SIG-M5 (cell line): ENCODE measurements around the gene ADAMTSL2.

Experiments used
- DNase-seq: peaks from one replicate; lab custom pipeline; 2025; lab: John Stamatoyannopoulos, UW

Gene ADAMTSL2

DNA sequence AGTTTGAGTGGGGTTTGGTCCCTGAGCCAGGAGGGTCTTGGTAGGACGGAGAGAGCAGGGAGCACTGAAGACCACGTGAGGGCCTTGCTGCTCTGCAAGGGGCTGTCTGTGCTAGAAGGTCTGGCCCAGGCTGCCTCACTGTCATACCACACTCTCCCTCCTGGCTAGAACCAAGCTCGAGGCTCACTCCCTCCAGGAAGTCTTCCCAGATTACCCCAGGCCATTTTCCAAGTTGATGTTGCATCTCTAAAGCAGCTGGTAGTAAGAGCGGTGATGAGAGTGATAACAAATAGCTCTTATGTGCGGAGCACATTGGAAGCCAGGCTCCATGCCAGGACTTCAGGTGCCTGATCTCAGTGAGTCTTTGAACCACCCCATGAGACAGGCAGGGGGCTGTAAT, 16.3 kb upstream of the ADAMTSL2 start:
- DNase-seq: no peak

DNA sequence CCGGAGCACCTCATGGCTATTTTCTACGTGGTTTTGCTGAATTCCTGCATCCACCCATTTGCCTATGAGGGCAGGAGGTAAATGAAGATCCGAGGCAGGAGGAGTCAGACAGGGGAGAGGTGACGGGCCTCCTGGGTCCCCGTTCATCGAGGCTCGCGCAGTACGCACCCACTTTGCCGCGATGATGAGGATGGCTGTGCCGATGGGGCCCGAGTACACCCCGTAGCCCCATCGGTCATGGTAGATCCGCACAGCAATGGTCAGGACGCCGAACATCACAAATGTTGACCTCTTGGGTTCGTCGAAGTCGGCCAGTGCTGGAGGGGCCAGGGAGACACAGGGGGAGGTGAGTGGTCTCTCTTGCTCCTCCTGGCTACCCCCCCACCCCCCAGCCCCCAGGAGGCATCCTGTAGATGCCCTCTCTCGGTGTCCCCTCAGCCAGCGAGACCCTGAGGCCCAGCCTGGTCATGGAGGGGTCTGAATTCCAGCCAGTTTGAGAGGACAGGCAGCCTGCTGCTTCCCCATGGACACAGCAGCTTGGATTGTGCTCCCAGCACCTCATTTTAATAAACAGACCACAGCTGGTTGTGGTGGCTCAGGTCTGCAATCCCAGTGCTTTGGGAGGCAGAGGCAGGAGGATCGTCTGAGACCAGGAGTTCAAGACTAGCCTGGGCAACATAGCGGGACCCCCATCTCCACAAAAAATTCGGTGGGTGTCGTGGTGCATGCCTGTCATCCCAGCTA, 15.6 kb upstream of the ADAMTSL2 start:
- DNase-seq: no peak

DNA sequence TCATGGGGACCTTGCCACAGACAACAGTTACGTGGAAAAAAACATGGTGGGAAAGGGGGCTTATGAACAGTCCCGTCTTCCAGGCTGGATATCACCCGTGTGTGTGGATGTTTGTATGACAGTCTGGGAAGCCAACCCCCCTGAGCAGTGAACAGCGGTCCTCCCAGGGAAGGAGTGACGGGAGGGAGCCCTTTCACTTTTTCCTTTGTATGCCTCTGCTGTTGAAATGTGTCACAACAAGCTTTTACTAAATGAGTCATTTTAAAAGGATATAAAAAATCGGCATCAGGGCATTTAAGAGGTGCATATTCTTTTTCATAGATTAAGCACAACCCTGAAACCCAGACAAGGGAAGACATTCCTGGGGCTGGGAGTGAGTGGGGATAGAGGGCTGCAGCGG, 14.8 kb upstream of the ADAMTSL2 start:
- DNase-seq: no peak

DNA sequence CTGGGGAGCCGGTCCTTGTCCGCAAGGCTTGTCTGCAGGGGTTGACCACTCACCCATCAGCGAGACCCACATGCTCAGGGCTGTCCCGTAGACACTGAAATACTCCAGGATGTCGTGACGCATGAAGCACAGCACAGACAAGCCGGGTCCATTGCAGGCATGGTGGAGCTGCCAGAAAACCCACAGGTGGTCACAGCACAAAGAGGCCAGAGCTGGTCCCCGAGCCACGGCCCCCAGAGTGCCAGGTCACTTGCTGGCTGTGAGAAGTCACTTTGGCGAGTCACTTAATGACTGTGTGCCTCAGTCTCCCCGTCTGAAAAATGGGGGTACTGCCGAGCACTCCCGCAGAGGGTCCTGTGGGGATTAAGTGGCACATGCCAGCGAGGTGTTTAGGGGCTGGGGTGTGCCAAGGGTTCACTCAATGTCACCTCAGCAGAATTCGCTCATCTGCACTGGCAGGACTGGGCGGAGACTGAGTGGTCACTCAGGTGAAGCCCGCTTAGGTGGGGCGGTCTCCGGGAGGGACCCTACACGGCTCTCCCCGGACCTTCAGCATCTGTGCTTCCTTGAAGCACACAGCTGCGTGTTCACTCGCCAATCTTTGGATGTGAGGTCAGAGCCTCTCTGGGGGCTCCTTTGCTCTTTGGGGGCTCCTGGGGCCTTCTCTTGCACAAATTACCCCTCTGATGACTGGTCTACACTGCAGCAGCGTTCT, 14.2 kb upstream of the ADAMTSL2 start:
- DNase-seq: no peak

DNA sequence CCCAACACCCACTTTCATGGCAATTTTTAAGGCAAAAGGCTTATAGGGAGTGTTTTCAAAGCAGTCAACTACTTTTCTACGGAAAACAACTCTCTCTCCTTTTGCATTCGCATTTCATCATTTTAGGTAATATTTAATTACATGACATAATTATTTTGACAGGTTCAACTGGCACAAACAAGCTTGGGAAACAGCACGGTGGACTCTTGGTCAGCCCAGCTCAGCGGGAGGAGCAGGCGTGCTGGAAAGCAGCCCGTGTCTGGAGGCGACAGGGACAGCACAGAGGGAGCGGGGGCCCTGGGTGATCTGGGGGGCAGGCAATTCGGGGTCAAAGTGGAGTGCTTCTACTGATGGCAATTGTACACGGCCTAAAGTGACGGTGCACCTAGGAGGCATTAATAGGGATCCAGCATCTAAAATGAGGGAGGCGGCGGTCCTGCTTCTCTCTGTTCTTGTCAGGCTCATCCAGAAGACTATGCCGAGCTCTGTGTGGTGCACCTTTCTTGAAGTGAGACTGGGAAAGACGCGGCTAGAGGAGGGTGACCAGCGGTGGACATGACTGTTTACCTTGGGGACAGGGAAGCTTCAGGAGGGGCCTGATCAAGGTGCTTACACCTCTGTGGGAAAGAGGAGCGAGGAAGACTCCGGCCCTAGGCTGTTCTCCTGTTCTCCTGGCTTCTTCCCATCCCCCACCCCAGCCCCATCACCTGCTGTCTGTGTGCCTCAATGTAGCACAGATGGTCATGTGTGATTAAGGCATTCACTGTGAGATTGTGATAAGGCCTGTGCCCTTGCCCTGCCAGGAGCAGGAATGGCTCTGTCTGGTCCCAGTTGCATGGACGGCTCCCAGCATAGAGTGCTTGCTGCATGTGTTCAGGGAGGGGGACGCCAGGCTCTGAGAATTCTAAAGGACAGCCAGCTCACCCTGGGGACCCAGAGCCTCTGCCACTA, 13.1 kb upstream of the ADAMTSL2 start:
- no peak for DNase-seq

DNA sequence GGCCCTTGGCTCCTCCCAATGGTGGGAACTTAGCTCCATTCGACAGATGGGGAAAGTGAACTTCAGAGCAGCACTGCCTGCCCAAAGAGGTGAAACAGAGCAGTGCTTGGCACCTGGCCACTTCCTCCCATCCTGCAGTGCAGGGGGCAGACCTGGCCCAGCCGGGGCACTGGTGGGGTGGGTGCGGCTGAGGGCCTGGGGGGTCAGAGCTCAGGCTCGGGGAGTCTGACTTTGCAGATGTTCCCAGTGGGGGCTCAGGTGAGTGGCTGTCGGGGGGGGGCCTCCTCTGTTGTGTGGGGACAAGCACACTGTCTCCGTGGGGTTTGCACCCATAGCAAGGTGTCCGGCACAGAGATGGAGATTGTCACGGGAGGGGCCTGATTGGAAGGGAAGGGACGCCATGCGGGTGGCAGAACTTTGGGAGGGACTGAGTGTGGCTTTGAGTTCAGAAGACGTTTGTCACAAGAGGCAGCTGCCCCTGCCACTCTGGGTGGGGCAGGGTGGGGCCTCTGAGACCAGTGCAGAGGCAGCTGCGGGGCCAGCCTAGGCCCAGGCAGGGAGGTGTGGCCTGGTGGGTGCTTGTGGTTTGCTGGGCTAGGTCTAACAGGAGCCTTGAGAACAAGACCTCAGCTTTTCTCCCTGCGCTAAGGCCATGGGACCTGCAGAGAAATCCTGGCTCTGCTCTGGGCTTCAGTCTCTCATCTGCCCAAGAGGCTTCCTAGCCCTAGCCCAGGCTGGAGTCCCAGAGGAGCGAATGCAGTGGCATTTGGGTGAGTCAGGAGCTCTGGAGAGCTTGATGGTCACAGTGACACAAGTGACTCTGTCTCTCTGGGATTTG, 12.2 kb upstream of the ADAMTSL2 start:
- no peak for DNase-seq

DNA sequence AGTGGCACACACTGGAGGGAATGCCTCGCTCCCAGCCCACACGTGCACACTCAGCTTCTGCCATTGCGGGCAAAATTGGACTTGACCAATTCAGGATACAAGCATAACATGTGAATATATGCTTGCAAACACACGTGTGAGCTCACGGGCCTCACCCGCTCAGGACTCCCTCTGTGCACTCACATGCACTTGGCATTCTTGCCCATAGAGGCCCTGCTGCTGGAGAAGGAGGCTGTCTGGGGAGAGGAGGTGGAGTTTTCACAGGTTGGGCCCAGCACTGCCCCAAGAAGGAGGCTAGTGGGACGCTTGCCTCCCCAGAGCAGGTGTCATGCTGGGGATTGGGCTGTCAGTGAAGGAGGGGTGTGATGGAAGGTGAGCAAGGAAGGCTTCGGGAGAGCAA, 11.4 kb upstream of the ADAMTSL2 start:
- DNase-seq: no peak

DNA sequence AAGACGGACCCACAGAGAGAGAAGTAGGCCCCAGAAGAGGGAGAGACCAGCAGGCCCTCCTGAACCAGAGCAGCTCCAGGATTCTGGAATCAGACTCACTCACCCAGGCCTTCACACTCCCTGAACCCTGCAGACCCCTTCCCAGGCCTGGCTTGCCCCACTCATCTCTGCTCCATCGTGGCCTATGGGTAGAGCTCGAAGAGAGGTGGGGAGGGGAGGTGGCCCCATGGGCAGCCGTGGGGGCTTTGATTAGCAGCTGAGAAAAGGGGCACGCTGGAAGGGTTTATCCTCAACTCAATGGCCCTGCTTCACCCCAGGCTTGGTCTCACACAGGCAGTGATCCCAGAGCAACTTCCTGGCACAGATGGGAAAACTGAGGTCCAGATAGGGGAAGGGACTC, 10.4 kb upstream of the ADAMTSL2 start:
- DNase-seq: no peak

DNA sequence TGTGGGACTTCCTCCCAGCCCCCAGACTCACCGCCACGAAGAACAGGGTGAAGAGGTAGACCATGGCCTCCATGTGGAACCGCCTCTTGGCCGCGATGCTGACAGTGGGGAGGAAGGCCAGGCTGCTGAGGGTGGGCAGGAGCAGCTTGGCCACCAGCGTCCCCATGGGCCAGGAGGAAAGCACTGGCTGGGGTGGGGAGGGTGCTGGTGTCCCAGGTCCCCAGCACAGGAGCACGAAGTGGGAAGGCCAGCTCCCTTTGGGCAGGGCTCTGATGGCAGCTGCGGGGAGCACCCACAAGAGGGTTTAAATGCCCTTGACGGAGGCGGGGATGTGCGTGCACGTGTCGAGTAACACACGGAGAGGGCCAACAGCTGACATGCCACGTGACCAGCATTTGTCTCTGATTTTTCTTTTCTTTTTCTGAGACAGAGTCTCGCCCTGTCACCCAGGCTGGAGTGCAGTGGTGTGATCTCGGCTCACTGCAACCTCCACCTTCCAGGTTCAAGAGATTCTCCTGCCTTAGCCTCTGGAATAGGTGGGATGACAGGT, 9.8 kb upstream of the ADAMTSL2 start, which contains the start of gene MYMK:
TSS of gene MYMK (minus strand) at position 281 of the 550 bp plus-strand sequence. CDS start at position 166, 115 bp downstream.
- no peak for DNase-seq

DNA sequence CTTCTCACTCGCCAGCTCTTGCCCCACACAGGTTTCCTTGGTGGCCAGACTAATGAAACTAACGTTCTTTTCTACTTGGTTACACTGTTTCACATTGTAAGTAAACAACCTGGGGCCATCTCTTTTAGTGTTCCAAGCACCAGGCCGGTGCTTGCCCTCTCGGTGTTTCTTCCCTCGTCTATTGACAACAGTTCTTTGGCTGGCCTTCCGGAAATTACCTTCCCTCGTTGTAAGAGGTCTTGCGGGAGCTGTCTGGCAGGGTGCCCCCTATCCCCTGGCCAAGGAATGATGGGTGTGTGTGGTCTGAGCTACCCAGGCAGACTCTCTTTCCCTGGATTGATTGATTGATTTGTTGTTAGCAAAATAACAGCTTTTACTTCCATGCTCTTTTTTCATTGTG, 8.8 kb upstream of the ADAMTSL2 start:
- DNase-seq: no peak

DNA sequence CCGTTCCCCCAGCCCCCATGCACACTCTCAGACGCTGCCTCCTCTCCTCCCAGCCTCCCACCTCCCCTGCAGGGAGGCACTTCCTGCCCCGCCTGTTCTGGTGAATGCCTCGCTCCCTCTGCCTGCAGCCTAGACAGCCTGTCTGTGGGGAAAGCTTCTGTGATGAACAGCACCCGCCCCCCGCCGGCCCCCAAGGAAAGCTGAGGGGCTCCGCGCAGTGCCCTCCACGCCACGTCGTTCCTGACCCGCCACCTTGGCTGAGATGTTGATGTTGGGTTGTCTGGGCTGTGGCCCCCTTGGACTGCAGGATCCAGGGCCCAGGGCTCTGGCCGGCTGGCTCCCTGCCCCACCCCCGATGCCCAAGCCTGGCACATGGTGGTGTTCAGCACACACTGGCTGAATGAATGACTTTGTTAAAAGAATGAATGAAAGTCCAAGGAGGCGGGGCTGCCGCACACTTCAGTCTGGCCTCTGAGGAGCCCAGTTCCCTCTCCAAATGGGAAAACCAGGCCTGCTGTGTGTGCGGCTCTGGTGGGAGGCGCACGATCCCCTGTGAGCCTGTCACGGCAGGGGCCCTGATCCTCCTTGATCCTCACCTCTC, 7.7 kb upstream of the ADAMTSL2 start:
- DNase-seq: no peak

DNA sequence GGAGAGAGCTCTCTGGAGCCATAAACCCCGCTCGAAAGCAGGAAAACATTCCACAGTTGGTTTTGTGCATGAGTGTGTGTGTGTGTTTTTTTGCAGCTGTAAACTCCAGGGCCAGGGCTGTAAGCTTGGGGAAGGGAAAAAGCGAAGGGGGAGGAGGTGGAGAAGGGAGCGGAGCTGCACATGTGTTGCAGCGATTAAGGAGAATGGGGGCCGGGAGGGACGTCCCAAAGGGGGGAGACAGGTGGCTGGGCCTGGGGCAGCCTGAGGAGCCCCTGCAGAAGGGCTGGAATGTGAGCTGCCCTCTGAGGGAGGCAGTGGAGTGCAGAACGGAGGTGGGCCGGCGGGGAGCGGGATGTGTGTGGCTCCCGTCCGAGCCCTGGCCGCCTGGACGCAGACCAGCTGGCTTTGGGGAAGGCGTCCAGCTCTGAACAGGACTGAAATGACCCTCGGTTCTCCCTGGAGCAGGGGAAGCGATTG, 7.0 kb upstream of the ADAMTSL2 start:
- no peak for DNase-seq

DNA sequence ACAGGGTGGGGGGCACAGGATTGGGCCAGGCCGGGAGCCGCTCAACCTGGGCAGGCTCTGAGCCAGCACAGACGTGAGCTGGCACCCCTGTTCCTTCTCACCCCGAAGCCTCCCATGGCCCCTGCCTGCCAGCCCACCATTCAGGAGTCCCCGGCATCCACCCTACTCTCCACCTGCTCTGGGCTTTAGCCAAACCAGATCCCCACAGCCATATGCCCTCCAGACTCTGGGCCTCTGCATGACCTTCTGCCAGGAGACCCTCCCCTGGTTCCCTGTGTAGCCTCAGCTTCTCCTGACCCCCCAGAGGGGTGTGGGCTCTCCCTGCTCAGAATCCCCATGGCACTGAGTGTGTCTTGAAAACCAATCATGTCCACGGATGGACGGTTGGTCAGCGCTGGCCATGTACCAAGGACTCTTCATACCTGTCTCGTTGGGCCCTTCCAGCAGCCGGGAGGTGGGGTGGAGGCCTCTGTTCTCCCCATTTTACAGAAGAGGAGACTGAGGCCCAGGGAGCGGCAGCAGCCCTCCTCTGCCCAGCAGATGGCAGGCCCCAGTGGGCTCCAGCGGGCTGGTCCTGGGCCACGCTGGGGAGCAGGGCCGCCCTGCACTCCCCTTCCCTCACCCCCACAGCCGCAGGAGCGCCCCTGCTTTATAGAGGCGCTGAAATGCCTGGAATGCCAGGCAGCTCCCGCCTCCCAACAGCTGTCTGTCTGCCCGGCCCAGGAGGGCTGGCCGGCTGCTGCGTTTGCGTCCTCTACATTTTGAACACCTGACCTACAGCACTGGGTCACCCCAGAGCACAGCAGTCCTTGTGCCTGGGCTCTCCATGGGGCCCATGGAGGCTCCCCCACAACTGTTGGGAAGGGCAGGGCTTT, 6.3 kb upstream of the ADAMTSL2 start:
- DNase-seq: no peak

DNA sequence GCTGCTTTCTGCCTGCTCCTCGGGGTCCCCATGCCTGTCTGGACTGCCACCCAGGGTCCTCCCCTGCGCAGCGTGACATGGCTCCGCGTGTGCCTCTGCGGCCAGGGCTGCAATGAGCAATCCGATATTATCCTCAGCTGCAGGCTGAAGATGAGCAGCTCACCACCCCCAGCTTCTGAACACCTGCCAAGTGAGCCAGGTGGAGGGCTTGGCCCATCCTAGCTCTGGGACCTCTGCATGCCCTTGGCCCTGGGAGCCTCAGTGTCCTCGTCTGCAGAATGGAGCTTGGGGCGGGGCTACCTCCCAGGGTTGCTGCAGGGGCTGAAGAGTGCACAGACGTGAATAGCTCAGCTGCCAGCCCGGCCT, 5.6 kb upstream of the ADAMTSL2 start:
- no peak for DNase-seq

DNA sequence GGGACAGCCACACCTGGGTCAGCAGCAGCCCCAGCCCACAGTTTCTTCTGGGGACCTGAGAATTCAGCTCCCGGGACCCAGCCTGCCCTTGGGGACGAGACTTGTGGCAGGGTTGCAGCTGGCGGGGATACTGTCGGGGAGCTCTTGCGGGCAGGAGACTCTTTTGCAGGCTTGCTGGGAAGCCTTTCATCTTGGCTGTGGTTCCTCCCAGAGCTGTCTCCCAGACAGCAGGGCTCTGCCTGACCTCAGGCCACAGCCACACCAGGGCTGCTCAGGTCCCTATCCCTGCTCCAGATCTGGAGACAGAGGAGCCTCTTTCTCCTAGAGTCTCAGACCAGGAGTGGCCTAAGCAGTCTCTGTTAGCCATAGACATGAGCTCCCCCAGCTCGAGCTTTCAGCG, 5.0 kb upstream of the ADAMTSL2 start:
- no peak for DNase-seq

DNA sequence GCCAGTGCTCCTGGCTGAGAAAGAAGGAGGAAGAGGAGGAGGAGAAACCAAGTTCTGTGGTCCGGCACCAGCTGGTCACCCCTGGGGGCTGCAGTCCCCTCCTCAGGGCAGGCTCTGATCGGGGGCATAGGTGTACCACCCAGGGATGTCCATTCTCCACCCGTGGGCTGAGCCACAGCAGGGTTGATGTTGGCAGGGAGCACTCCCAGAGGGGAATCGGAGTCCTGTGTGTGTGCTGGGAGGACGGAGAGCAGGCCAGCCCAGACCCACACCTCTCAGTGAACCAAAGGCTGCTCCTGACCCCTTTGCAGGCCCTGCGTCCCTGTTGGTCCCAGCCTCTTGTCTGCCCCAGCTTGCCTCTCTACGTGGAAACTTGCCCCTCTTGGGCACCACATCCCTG, 4.6 kb upstream of the ADAMTSL2 start:
- no peak for DNase-seq

DNA sequence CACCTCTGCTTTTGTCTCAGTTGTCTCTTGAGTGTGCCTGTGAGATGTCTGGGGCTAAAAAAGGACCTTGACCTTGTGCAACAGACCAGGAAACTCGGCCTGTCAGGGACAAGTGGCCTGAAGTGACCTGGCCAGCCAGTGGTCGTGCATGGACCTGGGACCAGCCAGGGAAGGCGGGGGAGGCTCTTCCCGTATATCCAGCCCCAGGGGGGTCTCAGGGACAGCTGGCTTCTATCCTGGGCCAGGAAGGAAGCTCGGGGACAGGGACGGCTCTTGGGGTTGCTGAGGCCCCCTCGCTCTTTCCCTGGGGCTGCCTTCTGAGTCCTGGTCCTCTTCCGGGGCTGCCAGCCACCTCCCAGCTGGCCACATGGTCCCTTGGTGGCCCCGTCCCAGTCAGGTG, 3.2 kb upstream of the ADAMTSL2 start:
- no peak for DNase-seq

DNA sequence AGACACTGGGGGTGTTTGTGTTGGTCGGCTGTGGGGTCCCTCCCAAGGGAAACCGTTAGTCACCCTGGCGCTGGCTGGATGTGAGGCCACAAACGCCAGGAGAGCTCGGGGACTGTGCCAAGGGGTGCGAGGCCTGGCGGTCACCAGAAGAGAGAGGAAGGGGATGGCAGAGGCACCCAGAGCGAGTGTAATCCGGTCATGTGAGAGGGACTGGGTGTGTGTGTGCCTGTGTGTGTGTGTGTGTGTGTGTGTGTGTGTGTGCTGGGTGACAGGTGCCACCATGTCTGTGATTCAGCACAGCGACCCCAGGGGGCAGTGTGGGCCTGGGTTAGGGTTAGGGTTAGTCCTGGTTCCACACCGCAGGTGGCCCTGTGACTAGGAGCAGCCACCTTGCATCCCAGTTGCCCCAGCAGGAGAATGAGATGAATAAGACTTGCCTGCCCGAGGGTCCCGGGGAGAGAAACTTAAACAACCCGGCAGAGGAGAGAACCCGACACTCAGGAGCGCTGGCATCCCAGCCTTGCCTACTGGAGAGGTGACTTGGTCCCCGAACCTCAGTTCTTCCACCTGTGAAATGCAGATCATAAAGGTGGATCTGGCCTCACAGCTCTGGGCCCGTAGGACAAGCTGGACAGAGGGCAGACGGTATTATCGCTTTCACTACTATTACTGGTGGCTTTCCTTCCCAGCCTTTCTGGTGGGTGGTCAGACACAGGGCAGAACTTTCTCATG, 1.4 kb upstream of the ADAMTSL2 start:
- no peak for DNase-seq

DNA sequence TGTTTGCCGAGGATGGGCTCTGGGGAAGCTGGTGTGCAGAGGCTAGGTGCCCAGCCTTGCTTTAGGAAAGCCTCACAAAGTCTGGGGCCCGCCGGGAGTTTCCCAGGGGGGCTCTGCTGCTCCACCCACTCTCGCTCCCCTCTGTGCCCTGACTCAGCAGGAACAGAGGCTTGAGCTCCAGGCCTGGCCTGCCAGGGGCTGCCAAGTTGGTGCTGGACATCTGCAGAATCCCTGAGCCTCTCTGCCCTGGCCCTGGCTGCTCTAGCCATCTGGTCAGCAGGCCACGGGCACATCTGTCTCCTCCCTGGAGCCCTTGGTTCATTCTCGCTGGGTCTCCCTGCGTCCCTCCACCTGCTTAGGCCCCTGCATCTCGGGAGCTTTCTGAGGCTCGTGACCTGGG, 647 bp upstream of the ADAMTSL2 start:
- DNase-seq: no peak
